ENCODE measurements around the gene TTC39A.

DNA sequence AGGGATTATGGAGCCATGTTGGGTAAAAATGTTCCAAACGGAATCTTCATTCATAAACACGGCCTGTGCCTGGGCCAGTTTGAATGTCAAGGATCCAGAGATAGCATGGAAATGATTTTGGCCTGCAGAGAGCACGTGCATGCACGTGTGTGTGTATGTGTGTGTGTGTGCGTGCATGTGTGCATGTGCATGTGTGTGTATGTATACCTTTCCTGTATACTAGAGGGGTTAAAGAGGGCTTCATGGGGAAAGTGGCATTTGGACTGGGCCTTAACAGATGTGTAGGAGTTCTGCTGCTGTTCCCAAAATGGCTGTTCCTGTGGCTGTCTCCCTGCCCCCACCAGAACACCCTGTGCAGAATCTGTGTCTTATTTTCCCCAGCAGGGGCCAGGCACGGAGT lies 21.7 kb downstream of the TTC39A start:
- TF ChIP-seq, protein P1, sequence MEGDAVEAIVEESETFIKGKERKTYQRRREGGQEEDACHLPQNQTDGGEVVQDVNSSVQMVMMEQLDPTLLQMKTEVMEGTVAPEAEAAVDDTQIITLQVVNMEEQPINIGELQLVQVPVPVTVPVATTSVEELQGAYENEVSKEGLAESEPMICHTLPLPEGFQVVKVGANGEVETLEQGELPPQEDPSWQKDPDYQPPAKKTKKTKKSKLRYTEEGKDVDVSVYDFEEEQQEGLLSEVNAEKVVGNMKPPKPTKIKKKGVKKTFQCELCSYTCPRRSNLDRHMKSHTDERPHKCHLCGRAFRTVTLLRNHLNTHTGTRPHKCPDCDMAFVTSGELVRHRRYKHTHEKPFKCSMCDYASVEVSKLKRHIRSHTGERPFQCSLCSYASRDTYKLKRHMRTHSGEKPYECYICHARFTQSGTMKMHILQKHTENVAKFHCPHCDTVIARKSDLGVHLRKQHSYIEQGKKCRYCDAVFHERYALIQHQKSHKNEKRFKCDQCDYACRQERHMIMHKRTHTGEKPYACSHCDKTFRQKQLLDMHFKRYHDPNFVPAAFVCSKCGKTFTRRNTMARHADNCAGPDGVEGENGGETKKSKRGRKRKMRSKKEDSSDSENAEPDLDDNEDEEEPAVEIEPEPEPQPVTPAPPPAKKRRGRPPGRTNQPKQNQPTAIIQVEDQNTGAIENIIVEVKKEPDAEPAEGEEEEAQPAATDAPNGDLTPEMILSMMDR (IDR thresholded peaks at IDR 0.05) = no peak
- no peak for TF ChIP-seq POLR2A (IDR thresholded peaks at IDR 0.05)

Data from adrenal gland (tissue), 5 donors.